ENCODE data around the gene THRB.

THRB gene

DNA sequence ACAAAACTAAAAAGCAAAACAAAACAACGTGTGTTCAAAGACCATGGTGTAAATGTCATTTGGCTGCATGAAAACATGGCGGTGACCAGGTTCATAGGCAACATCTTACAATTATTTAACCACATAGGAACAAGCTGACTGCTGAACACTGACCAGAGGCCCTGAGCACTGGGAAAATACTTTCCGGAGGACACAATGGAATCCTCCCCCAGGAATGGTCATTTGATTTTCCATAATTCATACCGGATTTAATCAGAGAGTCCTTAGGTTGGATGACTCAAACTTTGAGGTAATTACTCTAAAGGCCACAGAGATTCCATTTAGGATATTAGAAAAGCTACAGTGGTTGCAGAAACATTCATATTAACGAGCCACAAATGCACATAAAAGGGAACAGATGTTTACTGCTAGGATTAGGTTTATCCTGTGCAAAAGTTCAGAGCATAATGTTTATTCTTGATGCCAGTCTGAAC is 294.8 kb downstream of the THRB start:
- no peak for DNase-seq

DNA sequence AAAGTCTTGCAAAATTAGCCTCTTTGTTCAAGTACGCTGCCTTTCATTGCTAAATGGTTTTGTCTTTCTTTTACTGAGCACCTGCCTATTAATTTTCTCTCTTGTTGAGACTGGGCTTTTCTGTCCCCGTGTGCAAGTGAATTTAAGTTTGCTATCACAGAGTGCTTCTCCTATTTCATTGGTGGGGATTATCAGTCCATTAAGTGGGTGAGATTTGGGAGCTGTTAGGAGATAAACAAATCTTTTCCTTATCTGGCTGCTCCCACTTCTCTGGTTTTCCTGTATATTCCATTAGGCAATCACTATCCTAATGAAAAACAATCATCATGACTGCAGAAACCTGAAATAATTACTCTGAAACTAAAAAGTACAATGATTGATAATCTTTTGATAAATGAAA is 295.4 kb downstream of the THRB start:
- DNase-seq: no peak

DNA sequence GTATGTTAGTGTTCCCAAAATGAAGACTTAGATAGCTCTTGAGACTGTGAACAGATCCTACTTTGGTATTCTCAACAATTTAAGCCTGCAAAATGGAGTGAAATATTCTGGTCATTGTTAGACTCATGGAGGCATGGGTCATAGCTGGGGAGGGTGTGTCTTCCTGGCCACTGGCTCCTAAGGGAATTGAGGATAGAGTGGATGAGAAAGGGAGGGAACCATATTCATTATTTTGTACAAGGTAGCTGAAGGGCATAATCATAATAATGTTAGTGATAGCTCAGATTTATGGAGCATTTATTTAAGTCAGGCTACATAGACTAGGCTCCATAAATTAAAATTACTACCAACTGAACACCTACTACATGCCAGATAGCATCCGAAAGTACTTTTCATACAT is 295.9 kb downstream of the THRB start:
- DNase-seq: no peak

DNA sequence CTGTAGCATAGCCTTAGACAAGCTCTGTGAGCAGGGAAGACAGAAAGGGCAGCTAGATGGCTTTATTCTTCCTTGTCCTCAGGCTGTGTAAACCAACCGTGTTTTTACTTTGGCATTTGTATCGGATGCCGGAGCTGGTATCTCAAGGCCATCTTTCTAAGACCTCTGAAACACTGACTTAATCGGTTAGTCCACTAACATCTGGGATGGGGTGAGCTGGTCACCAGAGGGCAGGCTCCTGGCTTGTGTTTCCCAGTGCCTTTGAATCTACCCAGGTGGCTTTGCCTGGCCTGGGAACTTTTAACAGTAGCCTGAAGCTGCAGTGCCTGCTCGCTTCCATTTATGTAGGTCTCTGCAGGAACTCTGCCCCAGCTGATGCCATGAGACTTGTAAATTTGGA is 296.8 kb downstream of the THRB start:
- no peak for DNase-seq

DNA sequence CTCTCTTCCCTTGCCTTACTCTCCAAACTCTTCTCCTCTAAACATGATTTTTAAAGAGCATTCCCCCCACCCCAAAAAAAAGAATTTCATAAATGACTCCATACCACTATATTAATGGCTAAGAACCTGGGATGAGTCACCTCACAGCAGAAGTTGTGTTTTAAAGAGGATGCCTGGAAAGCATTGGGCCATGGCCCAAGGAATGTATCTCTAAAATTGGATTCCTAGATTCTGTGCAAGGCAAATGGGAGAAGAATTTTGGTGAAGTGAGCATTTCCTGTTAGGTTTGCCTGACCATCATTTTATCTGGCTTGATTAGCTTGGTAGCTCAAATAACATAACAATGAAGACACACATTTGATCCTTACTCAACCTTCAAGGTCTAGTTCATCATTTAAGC is 298.1 kb downstream of the THRB start:
- DNase-seq: no peak

DNA sequence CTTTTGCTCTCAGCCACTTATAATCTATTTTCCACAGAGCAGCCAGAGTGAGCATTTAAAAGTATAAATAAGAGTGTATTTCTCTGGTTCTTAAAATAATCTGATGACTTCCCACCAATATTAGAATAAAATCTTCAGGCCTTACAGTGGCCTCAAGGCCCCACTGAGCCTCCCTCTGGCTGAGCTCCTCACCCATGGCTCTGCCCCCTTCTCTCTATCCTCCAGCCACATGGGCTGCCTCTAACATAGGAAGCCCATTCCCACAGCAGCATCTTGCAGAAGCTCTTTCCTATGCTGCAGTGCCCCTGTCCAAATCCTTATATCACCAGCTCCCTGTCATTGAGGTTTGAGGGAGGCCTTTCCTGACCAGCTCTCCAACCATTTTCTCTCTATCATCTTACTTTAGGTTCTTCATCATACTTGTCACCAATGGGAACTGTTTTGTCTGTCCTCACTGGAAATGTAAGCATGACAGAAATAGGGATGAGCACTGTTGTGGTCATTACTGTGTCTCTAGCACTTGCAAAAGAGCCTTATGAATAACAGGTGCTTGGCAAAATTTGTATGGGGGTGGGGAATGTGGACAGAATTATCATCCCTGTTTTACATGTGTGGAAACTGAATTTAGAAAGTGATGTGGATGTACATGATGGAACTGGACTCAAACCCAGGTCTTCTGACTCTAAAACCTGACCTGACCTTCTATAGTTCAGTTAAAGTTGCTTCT is 299.0 kb downstream of the THRB start:
- no peak for DNase-seq

DNA sequence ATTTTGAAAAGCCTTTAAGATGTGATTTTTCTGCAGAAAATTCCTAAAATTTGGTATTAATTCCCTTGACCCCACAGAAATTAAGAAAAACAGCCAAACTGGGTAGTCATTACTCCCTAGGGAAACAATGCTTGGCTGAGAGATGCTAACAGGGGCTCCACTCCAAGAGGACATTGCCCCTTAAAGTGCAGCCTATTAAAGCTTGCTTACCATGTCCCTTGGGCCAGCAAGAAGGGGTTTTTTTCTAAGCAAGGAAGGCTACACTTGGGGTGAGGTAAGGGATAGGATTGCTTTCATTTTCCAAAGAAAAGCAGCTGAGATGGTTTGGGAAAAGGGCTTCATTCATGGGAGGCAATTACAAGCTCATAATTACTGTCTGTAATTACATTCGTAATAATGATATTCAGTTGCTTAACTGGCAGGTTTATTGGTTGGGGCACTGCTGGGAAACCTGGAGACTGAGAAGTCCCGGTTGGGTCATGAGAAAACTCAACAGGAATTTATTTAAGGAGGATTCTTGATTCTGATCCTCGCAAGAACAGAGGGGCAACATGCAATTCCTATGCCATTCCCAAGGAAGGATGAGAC is 302.1 kb downstream of the THRB start:
- DNase-seq: no peak

DNA sequence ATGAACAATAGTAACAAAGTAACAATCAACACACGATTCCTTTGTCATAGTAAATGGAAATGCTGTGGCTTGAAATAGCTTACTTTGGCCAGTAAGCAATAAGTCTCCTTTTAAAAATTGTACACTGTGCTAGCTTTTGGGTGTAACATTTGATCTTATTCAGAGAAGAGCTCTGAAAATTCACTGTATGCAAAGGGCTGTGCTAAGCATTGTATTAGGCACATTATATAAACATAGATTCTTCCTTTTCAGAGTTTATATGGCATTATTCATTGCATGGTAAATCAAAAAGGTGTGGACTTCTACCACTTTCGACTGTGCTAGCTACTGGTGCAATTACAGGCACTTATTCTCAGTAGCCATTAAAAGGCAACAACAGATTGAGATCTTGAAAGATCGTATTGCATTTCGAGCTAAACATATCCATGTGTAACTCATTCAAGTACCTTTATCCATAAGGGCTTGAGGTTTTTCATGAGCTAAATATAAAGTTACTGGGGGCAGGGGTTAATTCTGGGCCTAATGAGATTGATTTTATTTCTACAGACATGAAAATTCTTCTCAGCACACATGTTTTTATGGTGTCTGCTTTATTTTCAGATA is 302.7 kb downstream of the THRB start:
- DNase-seq: no peak

DNA sequence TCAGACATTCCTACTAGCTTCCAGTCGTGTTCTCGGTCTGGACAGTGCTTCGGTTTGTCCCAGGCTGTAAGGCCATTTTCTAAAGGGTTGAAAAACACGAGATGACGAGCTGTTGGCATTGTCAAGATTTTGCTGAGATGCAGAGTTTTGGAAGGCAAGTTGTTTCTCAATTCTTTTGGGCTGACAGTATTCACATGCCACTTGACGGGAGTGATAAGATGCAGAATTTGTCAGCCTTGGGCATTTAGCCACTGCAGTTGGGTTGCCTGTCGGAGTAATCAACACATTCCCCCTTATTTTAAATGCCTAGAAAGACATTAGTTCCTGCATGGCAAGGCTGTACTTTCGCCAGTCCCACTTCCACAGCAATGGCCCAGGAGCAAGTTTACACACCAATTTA is 304.4 kb downstream of the THRB start:
- no peak for DNase-seq

DNA sequence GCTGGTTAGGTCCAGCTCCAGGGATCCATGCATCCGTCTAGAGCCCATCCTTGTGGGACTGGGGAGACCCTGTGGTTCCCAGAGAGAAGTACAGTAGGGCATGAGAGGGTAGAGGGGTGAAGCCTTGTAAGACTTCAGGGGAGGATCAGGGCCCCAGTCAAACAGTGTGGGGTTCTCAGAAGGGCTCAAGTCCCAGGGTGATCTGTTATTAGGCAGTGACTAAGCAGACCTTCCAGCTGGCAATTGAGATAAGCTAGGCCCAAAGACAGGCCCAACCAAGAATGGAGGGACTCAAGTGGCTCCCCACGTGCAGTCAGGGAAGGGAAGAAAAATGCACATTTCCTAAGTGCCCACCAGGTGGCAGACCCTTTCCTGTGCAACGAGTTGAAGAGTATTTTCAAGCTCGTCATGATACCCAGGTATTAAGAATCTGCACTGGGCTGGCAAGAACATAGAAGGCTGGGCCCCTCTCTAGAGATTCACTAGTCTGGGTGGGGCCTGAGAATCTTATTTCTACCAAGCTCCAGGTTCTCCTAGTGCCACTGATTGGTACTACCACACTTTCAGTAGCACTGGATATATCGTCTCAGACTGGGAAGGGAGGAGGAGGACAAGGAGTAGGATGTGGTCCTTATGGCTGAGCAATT is 308.8 kb downstream of the THRB start:
- DNase-seq: peak in 1 of 2 experiments; percentile 14

DNA sequence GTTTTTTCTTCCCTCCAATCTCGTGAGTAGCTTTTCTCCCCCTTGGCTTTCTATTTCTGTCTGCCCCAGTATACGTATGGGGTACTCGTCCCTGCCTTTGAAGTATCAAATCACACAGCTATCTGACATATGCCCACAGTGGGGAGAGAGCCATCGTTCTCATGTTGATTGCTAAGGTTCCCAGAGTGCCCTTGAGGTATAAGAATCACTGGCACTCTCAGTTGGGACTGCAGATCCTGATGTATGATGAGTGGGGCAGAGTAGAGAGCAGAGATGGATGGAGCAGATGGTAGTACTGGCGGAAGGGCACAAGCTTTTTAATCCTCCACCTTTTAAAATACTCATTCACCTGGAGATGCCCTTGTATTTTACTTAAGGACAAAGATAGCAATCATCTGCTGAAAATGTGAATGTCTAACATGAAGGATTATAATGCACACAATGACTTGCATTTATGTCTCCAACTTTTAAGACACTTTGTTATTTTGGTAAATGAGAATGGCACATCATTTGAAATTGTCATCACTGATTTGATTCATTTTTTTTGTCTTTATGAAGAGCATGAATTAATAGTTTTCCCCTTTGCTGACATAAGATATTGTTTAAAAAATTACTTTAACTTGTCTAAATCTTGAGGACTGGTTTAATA is 310.0 kb downstream of the THRB start:
- DNase-seq: no peak

DNA sequence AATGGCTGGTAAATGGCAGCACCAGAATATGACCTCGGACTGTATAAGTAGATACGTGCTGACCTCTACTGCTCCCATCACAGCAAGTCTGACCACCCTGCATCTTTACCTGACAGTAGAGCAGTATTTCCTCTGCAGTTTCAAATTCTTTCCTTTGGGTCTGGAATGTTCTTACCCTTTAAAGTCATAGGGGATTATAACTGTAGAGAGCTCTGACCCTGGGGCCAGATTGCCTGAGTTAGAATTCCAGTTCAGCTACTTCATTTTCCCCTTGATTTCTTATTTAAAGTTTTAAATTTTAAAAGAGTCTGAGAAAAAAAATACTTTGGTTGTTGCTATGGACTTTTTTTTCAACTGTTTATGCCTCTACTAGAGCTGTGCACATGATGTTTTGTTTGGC is 311.9 kb downstream of the THRB start:
- no peak for DNase-seq

DNA sequence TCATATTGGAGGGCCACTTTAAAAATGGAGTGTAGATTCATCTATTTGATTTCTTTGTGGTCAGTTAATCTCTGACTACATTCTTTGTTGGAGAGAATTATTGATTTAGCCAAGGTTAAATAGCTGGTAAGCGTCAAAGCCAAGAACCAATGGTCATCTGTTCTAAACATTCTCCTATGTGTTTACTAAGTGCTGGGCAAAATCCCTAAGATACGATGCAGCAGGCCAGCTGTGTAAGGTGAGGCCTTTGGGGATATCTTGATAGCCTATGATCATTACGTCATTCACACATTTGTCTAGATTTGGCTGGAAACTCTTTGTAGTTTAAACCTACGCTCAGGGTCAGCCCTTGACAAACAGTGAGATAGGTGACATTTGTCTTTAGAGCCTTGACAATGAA is 313.4 kb downstream of the THRB start:
- DNase-seq: no peak

DNA sequence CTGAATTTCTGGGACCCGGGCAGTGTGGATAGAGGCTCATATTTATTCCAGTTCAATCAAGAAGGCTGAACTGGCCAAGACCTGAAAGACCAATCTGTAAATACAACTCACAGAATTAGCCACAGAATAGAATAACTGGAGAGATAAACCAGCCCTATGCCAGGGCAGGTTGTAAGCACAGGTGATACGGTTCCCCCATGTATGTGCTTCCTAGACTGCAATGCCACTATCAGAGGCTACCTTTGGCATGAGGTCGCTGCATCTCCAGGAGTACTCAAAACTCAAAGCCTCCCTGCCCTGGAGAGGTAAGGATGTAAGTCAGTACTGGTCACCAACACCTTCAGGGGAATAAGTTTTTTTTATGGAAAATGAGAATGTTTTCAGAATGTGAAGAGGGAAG is 314.0 kb downstream of the THRB start:
- DNase-seq: no peak

DNA sequence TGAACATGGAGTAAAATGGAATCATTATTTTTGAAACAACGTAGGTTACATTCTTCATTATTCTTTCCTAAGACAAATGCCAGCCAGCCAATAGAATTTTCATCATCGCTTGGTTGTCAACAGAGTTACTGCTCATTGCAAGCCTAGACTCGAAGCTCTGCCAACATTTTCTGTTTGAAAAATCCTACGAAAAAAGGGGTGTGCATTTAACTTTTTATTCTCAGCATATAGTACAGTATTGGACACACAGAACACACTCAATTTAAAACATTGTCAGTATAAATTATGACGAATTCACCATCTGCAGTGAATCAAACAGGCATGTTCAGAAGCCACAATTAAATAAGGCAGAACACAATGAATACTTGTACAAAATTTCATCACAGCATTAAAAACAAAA is 317.4 kb downstream of the THRB start:
- DNase-seq: no peak

DNA sequence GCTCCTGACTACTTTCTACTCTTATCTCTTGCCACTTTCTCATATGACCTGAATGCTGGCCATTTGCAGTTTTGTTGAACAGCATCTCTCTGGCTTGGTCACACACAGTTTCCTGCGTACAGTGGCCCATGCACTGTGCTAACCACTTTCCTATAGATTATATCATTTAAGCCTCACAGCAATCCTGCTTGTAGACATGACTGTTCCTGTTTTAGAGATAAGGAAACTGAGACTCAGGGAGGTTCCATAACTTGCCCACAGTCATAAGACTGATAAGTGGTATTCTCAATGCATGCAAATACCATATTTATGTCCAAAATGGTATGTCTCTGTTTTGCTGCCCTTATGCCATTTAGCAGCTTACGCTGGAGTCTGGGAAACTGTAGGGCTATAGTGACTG is 320.0 kb downstream of the THRB start:
- no peak for DNase-seq

DNA sequence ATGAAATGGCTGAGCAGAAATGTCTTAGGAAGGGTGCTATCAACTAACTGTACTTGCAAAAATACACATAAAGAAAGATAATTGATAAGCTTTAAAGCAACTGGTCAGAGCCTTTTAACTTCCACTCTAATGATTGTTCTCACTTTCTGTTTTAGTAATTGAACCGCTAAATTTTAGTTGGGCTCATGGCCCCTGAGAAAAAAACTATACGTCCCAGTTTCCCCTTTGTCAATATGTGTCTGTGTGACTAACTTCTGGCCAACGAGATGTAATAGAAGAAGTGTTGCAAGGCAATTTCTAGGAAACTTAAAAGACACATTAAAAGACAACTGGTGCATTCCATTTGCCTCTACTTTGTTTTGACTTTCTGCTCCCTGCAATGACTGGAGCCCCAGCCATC is 325.7 kb downstream of the THRB start:
- no peak for DNase-seq

DNA sequence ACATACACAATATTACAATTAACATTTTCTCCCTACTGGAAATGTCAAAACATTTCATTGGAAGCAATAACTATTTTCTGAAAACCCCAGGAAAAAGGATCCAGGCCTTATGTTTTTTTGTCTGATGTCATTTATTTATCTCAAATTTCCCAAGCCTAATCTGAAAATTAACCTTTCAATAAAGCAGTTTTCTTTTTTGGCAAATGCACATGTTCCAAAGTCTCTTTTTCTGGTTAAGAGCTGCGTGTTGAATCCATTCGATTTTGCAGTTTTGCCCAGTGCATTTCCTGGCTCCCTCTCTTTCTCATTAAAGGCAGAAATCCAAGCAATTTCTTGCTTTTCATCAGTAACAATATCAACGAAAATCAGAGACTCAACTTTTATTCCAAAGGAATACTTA is 327.2 kb downstream of the THRB start:
- DNase-seq: no peak

DNA sequence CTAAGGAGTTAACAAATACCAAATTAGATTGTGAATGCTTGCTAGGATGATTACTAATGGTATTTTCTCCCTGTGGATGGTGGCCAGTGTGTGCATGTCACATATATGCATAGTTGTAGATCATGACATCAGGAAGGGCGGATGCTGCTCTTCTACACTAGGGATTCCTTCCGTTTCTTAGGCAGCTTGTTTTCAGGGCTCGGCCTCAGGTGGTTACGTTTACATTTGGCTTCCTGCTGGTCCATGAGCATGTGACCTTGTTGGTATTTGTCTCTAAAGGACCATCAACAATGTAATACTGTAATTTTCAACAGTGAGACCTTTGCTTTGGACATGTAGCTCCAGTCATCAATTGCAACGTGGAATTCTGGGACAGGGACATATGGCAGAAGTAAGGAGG is 328.1 kb downstream of the THRB start:
- DNase-seq: no peak

DNA sequence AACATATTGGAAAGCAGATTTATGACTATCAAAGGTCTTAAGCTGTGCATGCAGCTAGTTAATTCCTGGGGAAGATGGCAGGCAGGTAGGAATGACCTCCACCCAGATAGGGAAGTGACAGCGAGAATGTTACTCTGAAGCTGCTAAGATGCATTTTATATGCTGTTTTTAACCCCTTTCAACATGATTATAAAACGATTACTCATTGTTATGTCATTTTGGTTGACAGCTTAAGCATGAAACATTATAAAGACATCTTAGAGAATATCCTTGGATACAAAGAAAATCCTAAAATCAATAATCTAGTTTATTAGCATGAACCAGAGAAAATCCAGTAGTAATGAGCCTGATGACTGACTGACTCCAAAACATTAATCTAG is 329.1 kb downstream of the THRB start:
- no peak for DNase-seq

DNA sequence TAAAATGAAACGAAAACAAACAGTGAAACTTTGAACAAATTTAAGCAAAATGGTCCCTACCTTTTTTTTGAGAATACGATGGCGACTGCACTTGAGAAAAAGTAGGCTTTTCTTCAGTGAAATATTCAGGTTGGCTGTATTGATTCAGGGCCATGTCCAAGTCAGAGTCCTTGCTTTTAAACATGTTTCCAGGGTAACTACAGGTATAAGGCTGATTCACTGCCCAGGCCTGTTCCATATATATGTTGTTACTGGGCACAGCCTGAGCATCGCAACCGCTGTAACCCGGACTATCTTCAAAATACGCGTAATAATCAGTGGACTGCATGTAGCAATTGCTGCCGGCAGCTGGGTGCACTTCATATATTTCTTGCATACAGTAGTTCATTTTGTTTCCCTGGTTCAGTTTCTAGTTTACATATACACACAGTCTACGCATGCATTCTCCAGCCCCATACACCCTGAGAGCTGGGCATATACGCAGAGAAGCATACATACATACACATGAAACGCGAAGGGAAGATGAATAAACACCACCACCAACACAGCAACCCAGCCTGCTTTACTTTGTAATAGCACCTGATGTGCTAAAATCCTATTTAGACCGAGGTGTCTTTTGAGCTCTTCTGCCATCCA is 329.6 kb downstream of the THRB start:
- DNase-seq: no peak

DNA sequence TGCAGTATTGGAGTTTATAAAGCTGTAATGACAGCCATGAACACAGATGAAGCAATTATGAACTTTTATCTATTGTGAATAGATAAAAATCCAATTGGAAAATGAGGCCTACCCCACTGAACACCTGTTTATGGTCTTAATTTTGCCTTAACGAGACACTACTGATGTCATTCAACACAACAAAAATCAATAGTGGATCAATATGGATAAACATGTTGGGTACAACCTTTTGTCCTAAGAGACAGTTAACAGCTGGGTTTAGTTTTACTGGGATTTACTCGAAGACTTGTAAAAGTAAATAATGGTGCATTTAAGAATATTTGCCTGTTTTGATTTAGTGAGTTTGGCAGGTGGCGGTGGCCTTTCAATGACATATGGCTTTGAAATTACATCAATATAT is 331.7 kb downstream of the THRB start:
- DNase-seq: peak; percentile 3 to 6

DNA sequence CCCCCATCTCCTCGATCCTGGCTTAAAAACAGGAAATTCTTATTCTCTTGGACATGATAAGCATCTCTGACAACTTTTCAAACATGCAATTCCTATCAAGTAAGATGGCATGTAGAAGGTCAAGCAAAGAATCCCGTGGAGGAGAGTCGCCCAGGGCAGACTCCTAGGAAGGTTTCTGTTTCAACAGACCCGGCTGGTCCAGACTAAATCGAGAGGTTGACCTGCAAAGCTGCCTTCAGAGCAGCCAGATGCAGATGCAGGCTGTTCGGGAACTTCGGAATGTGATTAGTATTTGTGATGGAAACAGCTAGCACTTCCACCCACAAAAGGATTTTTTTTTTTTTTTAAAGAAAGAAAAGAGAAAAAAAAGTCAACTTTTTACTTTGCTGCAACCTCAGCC is 332.8 kb downstream of the THRB start:
- no peak for DNase-seq

Measured in NCI-H1930 (cell line).